NCI-H1436 (cell line): ENCODE measurements around the gene POU1F1.
A peak's percentile ranks its signal among the peaks of the same experiment; 100 is the strongest.
"Not testable (repeated sequence)": the region's sequence is repeated elsewhere in the genome, so short reads cannot be mapped to it uniquely, and the experiment has no call there.

Source experiments
- DNase-seq: peaks from one replicate; lab custom pipeline; 2025; lab: John Stamatoyannopoulos, UW

Gene POU1F1

GRCh38 chr3:87276484-87276883, at the start of gene POU1F1:
TSS of gene POU1F1 (minus strand) at chr3:87276584. CDS start at chr3:87276462, 122 bp downstream.
- no peak for DNase-seq

GRCh38 chr3:87324609-87325008, 48.2 kb upstream of the POU1F1 start:
- no peak for DNase-seq

DNA sequence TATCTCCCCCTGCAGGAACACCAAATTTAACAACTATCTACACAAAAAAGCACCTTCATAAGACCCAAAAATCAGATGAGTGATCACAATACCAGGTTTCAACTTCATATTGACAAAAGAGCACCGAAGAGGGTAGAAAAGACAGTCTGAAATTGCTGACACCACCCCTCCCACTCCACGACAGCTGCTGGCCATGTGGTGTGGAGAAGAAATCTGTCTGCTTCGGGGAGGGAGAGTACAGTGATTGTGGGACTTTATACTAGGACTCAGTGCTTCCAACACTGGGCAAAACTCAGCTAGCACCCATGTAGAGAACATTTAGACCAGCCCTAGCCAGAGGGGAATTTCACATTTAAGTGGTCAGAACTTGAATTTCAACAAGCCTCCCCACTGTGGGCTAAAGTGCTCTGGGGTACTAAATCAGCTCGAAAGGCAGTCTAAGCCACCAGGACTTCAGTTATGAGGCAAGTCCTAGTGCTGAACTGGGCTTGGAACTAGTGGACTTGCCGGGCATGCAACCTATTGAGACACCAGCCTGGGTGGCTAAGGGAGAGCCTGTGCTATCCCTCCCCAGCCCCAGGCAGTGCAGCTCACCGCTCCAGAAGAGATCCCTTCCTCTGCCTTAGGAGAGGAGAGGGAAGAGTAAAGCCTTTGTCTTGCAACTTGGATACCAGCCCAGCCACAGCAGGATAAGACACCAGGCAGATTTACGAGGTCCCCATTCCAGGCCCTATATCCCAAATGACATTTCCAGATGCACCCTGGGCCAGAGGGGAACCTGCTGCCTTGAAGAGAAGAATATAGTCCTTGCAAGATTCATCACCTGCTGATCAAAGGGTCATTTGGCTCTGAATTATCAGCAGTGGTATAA, 44.6 kb upstream of the POU1F1 start:
- DNase-seq, result no peak

- DNase-seq, result no peak
Observed at GRCh38 chr3:87318617-87319021, 42.2 kb upstream of the POU1F1 start.

- no peak for DNase-seq
Observed at GRCh38 chr3:87317779-87318178, 41.4 kb upstream of the POU1F1 start.

DNA sequence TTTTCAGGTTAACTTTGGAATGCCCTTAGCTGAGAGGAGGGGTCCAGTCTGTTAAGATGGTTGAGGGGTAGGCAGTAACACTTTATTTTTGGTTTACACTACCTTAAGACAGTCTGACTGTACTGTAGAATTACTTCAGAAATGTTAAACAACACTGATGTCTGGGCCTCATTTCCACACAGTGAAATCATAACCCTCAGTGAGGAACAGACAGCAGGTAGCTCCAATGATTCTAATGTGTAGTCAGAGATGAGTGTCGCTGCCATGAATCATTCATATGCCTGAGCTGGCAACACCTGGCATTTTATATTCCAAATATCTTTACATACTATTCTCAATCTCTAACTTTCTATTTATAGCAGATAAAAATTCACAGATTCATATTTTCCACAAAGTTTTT, 37.3 kb upstream of the POU1F1 start:
- no peak for DNase-seq

DNA sequence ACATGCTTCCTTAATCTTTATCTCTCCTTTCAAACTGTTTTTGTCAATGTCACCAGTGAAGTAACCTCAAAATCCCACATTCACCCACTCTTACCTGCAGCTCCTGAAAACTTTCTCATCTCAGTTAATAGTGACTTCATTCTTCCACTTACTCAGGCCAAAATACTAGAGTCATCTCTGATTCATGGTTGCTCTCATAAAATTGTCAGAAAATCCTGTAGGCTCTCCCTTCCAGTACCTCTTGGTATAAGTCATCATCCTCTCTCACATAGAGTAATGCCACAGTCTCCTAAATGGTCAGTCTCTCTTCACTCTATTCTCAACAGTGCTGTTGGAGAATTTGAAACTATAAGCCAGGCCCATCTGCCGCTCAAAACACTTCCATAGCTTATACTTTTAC, 34.9 kb upstream of the POU1F1 start:
- no peak for DNase-seq

- DNase-seq, result no peak
Observed at GRCh38 chr3:87309601-87310000, 33.2 kb upstream of the POU1F1 start.

DNA sequence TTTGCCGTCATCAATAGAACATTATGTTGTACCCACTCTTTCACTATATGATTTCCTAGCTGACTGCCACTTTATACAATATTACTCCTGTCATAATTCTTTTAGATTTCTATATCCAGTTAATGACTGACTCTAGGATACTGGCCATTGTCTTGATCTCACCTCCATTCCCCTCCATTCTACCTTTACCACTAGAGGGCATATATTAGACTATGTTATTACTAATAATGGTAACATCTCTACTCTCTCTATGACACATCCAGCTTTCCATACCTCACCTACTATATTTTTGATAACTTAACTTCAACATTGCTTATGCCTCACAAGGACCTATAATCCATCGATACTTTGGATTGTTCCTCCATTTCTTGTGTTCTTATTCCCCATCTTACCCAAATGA, 31.4 kb upstream of the POU1F1 start:
- DNase-seq, result no peak

DNA sequence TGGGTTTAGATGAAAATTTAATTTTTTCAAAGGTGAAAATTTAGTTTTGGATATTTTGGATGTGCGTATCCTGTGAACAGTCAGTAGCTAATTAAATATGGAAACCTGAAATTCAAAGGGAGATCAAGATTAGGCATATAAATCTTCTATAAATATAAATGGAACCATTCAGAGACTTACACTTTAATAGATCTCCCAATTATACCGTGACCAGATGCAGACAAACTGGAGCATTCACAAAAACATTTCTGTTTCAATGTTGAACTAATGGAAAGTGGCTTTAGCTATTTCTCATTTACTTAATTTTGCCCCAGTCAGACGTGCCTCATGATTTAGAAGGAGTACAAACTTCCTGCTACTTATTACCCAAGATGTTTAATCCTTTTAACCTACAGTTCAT, 29.1 kb upstream of the POU1F1 start:
- no peak for DNase-seq

DNA sequence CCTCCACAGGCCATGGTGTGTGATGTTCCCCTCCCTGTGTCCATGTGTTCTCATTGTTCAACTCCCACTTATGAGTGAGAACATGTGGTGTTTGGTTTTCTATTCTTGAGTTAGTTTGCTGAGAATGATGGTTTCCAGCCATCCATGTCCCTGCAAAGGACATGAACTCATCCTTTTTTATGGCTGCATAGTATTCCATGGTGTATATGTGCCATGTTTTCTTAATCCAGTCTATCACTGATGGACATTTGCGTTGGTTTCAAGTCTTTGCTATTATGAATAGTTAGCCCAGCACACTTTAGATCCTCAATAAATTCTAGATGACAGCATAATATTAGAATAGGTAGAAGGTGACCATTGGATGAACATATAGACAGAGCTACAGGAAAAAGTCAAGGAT, 28.6 kb upstream of the POU1F1 start:
- DNase-seq, result not testable (repeated sequence)

DNA sequence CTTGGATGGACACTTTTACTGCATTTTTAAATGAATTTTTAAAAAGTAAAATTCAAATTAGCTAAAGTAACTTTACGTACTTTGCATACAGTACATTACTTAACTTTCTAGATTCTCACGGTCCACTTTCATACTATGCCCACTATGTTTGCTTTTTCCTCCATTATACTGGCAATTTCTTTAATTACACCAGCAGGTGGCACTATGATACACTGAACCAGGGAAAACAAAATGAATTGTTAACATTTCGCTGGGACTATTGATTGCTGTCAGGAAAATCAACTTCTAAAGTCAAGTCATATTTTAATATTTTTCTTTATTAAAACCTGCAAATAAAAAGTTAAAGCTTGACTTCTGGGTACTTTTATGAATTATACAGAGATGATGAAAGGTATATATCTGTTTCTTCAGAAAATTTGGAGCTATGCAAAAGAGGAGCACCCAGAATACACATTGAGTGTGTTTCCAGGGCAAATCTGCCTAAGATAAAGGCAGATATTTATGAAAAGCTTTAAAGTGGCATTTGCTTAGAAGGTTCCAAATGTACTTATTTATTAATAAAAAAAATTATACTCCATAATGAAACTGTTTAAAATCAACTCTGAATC, 21.8 kb upstream of the POU1F1 start:
- peak; percentile 4 for DNase-seq

GRCh38 chr3:87288446-87288845, 12.1 kb upstream of the POU1F1 start:
- no peak for DNase-seq

DNA sequence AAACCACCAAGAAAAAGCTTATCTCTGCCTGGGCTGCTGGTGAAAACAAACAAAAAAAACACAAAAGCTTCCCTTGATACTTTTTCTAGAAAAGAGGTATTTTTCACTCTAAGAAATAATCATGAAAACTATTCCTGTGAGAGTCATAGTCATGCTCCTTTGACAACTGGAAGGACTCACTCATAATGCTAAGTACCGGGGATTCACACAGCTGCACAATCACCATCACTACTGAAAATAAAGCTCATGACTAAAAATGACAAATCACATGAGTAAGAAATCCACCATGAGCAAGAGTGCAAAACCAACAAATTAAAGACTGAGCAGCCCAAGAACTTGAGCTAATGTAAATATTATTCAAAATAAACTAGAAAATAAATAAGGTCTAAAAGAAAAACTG, 10.6 kb upstream of the POU1F1 start:
- no peak for DNase-seq

GRCh38 chr3:87272718-87273341, 3.6 kb downstream of the POU1F1 start:
- DNase-seq, result no peak

- DNase-seq, result no peak
Observed at GRCh38 chr3:87270908-87271700, 5.3 kb downstream of the POU1F1 start.

- DNase-seq, result no peak
Observed at GRCh38 chr3:87269723-87270122, 6.7 kb downstream of the POU1F1 start.

DNA sequence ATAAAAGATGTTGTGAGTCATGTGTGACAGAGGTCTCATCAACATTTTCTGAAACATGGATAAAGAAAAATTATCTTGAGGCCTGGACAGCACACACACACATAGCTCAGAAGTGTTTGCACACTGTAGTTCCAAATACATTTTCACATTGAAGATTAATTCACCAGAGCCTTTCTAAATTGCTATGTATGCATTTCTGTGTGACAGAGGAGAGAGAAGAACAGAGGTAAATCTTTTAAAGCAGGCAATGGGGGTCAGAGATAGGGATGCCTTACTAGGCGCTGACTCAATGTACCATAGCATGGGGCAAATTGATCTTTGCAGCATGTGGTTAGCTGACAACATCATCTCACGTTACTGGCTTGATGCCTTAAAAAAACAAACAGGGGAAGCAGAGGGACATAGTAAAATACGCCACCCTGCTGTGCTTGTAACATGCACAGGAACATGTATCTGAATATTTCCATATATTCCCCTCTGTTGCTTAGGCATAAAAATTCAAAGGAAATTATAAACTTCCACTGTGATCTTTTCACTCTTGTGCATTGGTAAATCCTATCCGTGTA, 7.7 kb downstream of the POU1F1 start:
- no peak for DNase-seq

DNA sequence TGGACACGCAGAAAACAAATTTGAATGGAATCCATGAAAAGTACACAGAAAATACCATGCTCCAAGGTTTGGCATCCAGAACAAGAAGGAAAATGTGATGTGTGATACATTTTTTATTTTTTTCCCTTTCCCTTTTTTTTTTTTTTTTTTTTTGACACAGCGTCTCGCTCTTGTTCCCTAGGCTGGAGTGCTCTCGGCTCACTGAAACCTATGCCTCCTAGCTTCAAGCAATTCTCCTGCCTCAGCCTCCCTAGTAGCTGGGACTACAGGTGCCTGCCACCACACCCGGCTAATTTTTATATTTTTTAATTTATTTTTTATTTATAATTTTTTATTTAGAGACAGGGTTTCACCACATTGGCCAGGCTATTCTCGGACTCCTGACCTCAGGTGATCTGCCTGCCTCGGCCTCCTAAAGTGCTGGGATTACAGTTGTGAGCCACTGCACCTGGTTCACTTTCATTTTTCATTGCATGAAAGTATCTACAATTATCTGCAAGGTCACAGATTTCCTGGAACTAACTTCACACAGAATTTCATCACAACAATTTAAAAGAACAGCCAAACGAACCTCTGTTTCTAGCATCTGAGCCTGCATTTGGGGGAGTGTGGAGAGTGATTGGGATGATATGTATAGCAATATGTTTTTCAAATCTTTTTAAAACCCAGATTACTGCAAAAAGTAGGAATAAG, 8.3 kb downstream of the POU1F1 start:
- no peak for DNase-seq

DNA sequence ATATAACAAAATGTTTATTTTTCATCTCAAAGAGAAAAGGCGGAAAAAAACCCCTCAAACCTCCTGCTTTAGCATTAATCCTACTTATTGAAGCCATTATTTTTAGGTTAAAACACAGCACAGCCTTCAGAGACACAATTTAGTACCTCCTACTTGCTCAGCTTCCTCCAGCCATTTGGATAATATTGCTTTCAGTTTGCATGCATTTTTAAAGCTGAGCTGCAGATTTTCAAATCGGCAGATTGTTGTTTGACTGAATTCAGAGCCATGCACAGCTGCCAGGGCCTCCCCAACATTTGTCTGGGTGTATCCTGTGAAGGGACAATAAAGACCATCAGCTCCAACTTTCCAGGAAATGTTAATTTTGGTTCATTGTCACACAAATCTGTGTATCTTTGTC, 14.5 kb downstream of the POU1F1 start:
- no peak for DNase-seq

DNA sequence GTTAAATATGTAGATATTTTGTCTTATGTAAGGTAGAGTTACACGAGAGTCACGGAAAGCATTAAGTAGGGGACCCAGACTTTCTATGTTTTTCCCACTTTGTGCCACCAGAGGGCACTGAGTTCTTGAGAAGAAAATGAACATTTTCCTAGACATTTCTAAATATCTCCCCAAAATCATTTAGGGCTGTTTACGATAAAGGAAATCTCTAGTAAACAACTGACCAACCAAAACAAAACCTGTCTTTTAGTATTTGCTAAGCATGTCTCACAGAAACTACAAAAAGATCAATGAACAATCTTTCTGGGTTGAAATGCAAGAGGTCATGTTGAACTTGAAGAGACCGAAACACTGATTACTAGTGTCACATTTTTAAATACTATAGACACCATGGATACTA, 16.1 kb downstream of the POU1F1 start:
- DNase-seq, result no peak
